Endodermal cell (in vitro differentiated cells): Measurements from ENCODE around the gene MLX. TPM values are rescaled to one million over a fixed set of nuclear protein-coding genes. Genes with fewer than 3 reads are reported as not detected.

ENCODE experiments used
- DNase-seq: peaks from one replicate; pipeline ENCODE4 v3.0.0-alpha.2; 2017
- H3K27ac ChIP-seq: 2 replicates; pipeline ENCODE4 v1.5.1; 2013; ENCODE audit warnings: mild to moderate bottlenecking, low read depth, low read length, moderate library complexity
- H3K27me3 ChIP-seq: 2 replicates; pipeline ENCODE4 v1.6.1; 2013; ENCODE audit warnings: mild to moderate bottlenecking, low read length, moderate library complexity; ENCODE audit not compliant: insufficient read depth, control insufficient read depth, poor library complexity, severe bottlenecking
- H3K36me3 ChIP-seq: 2 replicates; pipeline ENCODE4 v1.7.0; 2013; ENCODE audit warnings: mild to moderate bottlenecking, low read length, moderate library complexity; ENCODE audit not compliant: control insufficient read depth, insufficient read depth
- H3K4me1 ChIP-seq: one replicate; pipeline ENCODE4 v1.7.0; 2013; ENCODE audit warnings: low read length; ENCODE audit not compliant: control insufficient read depth, insufficient read depth
- H3K4me3 ChIP-seq: 2 replicates; pipeline ENCODE4 v1.5.1; 2013; ENCODE audit warnings: mild to moderate bottlenecking, low read length, moderate library complexity
- H3K9ac ChIP-seq: 2 replicates; pipeline ENCODE4 v1.6.1; 2013; ENCODE audit warnings: mild to moderate bottlenecking, low read length, moderate library complexity; ENCODE audit not compliant: poor library complexity, severe bottlenecking; ENCODE audit errors: extremely low read depth
- H3K9me3 ChIP-seq: 2 replicates; pipeline ENCODE4 v1.6.1; 2013; ENCODE audit warnings: mild to moderate bottlenecking, low read length, moderate library complexity; ENCODE audit not compliant: control insufficient read depth
- H3K27ac Mint-ChIP-seq: 2 replicates; pipeline ENCODE4 v1.8.0; 2020; ENCODE audit warnings: mixed read lengths
- H3K27me3 Mint-ChIP-seq: 2 replicates; pipeline ENCODE4 v1.8.0; 2021; ENCODE audit warnings: mild to moderate bottlenecking, mixed read lengths; ENCODE audit not compliant: insufficient read depth
- H3K36me3 Mint-ChIP-seq: 2 replicates; pipeline ENCODE4 v1.8.0; 2020; ENCODE audit warnings: low read depth, mixed read lengths
- H3K4me1 Mint-ChIP-seq: 2 replicates; pipeline ENCODE4 v1.8.0; 2020; ENCODE audit warnings: mixed read lengths
- H3K4me3 Mint-ChIP-seq: 2 replicates; pipeline ENCODE4 v1.8.0; 2020; ENCODE audit warnings: mild to moderate bottlenecking, moderate library complexity, mixed read lengths
- H3K9me3 Mint-ChIP-seq: 2 replicates; pipeline ENCODE4 v1.8.0; 2020; ENCODE audit warnings: mild to moderate bottlenecking, mixed read lengths
- CTCF ChIP-seq: fragments of 200-600 bp; sonication (generic); conservative IDR thresholded peaks from 2 replicates; pipeline ENCODE4 v1.5.0; 2021; ENCODE audit warnings: antibody characterized with exemption, mild to moderate bottlenecking
- WGBS, 2 experiments: methylation state at CpG; one replicate each; pipeline versions ENCODE4 v1.1.5 to v1.1.7; 2013; ENCODE audit warnings: missing lambda C conversion rate in 2 of 2, mixed read lengths in 1 of 2; ENCODE audit not compliant: insufficient coverage in 1 of 2, insufficient read length in 1 of 2; 5-methylcytosine and 5-hydroxymethylcytosine counted together
- total RNA-seq, 2 donors: library from RNA; stranded (reverse); fragmentation: NEBNext Ultra II Directional in 1 of 2; extraction: Animal tissue kit (Norgen Biotek cat#: 25700) in 1 of 2; gene quantifications; 2 replicates in 1 of 2; 3 replicates in 1 of 2; pipeline ENCODE4 v1.2.1, GENCODE V29; 2021

Gene MLX
- total RNA-seq, 2 donors from 2014 or later = 37.1 to 38.5 TPM

- Mint-ChIP-seq H3K9me3 (no peaks in the 10 kb centered on the region), H3K27ac (no peak overlapping the region), H3K4me3 (no peak overlapping the region), H3K36me3 (peaks cover 69% of the 10 kb centered on the region), H3K27me3 (no peaks in the 10 kb centered on the region), H3K4me1 (no peaks in the 10 kb centered on the region)
- Histone ChIP-seq H3K27me3 (no peaks in the 10 kb centered on the region), H3K9me3 (no peaks in the 10 kb centered on the region), H3K4me3 (no peak overlapping the region), H3K9ac (no peak overlapping the region), H3K4me1 (no peaks in the 10 kb centered on the region), H3K27ac (no peak overlapping the region), H3K36me3 (peaks cover 81% of the 10 kb centered on the region)
- DNase-seq = no peak
- TF ChIP-seq CTCF = no peak
- WGBS, 2 experiments = 97% methylated on average over 1 of the region's 1 CpG; no CpG with 5 or more reads in 1 of the 2 experiments
Observed at GRCh38 chr17:42585353-42585752, 18.5 kb downstream of the MLX start.

GRCh38 chr17:42586514-42587230, 19.8 kb downstream of the MLX start:
- H3K36me3 ChIP-seq = peaks cover 86% of the 10 kb centered on the region

GRCh38 chr17:42590886-42591285, 24.0 kb downstream of the MLX start:
- whole genome bisulfite sequencing, 2 experiments = 99 to 100% methylated on average over 1 to 2 of the region's 2 CpGs

More at GRCh38 chr17:42586514-42587230, 19.8 kb downstream of the MLX start:
- H3K4me3 Mint-ChIP-seq = no peak overlapping the region
- no peak overlapping the region for H3K27ac Mint-ChIP-seq
- H3K4me1 ChIP-seq = no peaks in the 10 kb centered on the region
- DNase-seq = no peak
- no peaks in the 10 kb centered on the region for H3K9me3 Mint-ChIP-seq
- no peak overlapping the region for H3K4me3 ChIP-seq
- no peak for TF ChIP-seq CTCF
- peaks cover 71% of the 10 kb centered on the region for H3K36me3 Mint-ChIP-seq
- H3K27me3 ChIP-seq = no peaks in the 10 kb centered on the region
- H3K27me3 Mint-ChIP-seq = no peaks in the 10 kb centered on the region
- no peaks in the 10 kb centered on the region for H3K9me3 ChIP-seq
- no peaks in the 10 kb centered on the region for H3K4me1 Mint-ChIP-seq
- WGBS, 2 experiments = 81 to 92% methylated on average over 2 to 7 of the region's 7 CpGs
- H3K9ac ChIP-seq = no peak overlapping the region
- no peak overlapping the region for H3K27ac ChIP-seq

More at GRCh38 chr17:42590886-42591285, 24.0 kb downstream of the MLX start:
- Histone ChIP-seq H3K27me3 (no peaks in the 10 kb centered on the region), H3K9ac (no peak overlapping the region), H3K36me3 (peaks cover 55% of the 10 kb centered on the region), H3K4me1 (no peaks in the 10 kb centered on the region), H3K9me3 (no peaks in the 10 kb centered on the region), H3K27ac (no peak overlapping the region), H3K4me3 (no peak overlapping the region)
- H3K4me1 Mint-ChIP-seq = no peaks in the 10 kb centered on the region
- H3K27ac Mint-ChIP-seq = no peak overlapping the region
- H3K9me3 Mint-ChIP-seq = no peaks in the 10 kb centered on the region
- H3K36me3 Mint-ChIP-seq = peaks cover 57% of the 10 kb centered on the region
- H3K27me3 Mint-ChIP-seq = no peaks in the 10 kb centered on the region
- no peak for DNase-seq
- no peak overlapping the region for H3K4me3 Mint-ChIP-seq
- TF ChIP-seq CTCF = no peak
